H1 (cell line): ENCODE data around the gene SRPX2. TPM values are rescaled to one million over a fixed set of nuclear protein-coding genes. Genes with fewer than 3 reads are reported as not detected.

Experiments
- CTCF ChIA-PET: fragments of 300-600 bp; sonication (Branson Sonifier 250); formaldehyde crosslinking; loops from one replicate; lab custom pipeline; 2021; ENCODE audit not compliant: partially characterized antibody; lab: Charles Lee
- POLR2A ChIA-PET: fragments of 300-600 bp; sonication (Branson Sonifier 250); formaldehyde crosslinking; loops from one replicate; lab custom pipeline; 2021; ENCODE audit warnings: inconsistent platforms; ENCODE audit not compliant: partially characterized antibody; lab: Charles Lee
- DNase-seq, 2 experiments: peaks; one replicate each; pipeline versions ENCODE4 v3.0.0 to v3.0.0-alpha.2; 2010 to 2022; ENCODE audit warnings: low spot score in 2 of 2, low read depth in 1 of 2, mixed read lengths in 1 of 2
- FAIRE-seq: peaks from 2 replicates; lab custom pipeline; 2011; peaks lifted over from hg19 to GRCh38; lab: Jason Lieb, UNC
- H2AFZ ChIP-seq: 2 replicates; pipeline ENCODE4 v1.8.1; 2012; ENCODE audit warnings: low read length, inconsistent platforms
- H2AK5ac ChIP-seq: 2 replicates; pipeline ENCODE4 v1.6.1; 2013; ENCODE audit warnings: low read depth, low read length
- H2BK120ac ChIP-seq: replicated peaks from 2 replicates; pipeline ENCODE3; 2013; ENCODE audit warnings: low read depth, low read length, inconsistent platforms
- H2BK12ac ChIP-seq: 2 replicates; pipeline ENCODE4 v1.6.1; 2013; ENCODE audit warnings: low read depth, low read length
- H2BK15ac ChIP-seq: 2 replicates; pipeline ENCODE4 v1.6.1; 2013; ENCODE audit warnings: low read length
- H2BK20ac ChIP-seq: 2 replicates; pipeline ENCODE4 v1.6.1; 2013; ENCODE audit warnings: low read length
- H2BK5ac ChIP-seq: 2 replicates; pipeline ENCODE4 v1.6.1; 2013; ENCODE audit warnings: low read depth, low read length
- H3K14ac ChIP-seq: 2 replicates; pipeline ENCODE4 v1.6.1; 2013; ENCODE audit warnings: inconsistent platforms; ENCODE audit not compliant: insufficient read length
- H3K18ac ChIP-seq: 2 replicates; pipeline ENCODE4 v1.6.1; 2013; ENCODE audit warnings: low read length; ENCODE audit errors: extremely low read depth
- H3K23ac ChIP-seq: 2 replicates; pipeline ENCODE4 v1.6.1; 2013; ENCODE audit warnings: inconsistent platforms; ENCODE audit not compliant: insufficient read length
- H3K23me2 ChIP-seq: 2 replicates; pipeline ENCODE4 v1.6.1; 2013; ENCODE audit warnings: low read depth, low read length
- H3K27ac ChIP-seq: 2 replicates; pipeline ENCODE4 v1.6.1; 2011; ENCODE audit warnings: low read depth, low read length, inconsistent platforms
- H3K27me3 ChIP-seq, 4 experiments: replicated peaks in 1 of 4; 1 replicate in 1 of 4; 2 replicates in 3 of 4; pipeline versions ENCODE4 v1.6.1 to v1.8.1; 2011 to 2013; ENCODE audit warnings: low read length in 3 of 4, mild to moderate bottlenecking in 3 of 4, inconsistent platforms in 2 of 4, mixed read lengths in 2 of 4, moderate library complexity in 1 of 4; ENCODE audit not compliant: control insufficient read depth in 3 of 4, insufficient read depth in 3 of 4; ENCODE audit errors: extremely low read depth in 1 of 4
- H3K36me3 ChIP-seq, 4 experiments: 2 replicates each; pipeline versions ENCODE4 v1.6.1 to v1.8.1; 2011 to 2013; ENCODE audit warnings: mild to moderate bottlenecking in 4 of 4, low read length in 3 of 4, moderate library complexity in 2 of 4, control low read depth in 1 of 4, inconsistent platforms in 1 of 4; ENCODE audit not compliant: insufficient read depth in 4 of 4, control insufficient read depth in 2 of 4
- H3K4ac ChIP-seq: replicated peaks from 2 replicates; pipeline ENCODE3; 2013; ENCODE audit warnings: low read length, low read depth, mixed read lengths, inconsistent platforms; ENCODE audit not compliant: insufficient read length
- H3K4me1 ChIP-seq, 4 experiments: replicated peaks in 1 of 4; 1 replicate in 1 of 4; 2 replicates in 3 of 4; pipeline versions ENCODE4 v1.6.1 to v1.8.1; 2011 to 2013; ENCODE audit warnings: low read length in 3 of 4, inconsistent platforms in 2 of 4, mixed read lengths in 1 of 4; ENCODE audit not compliant: insufficient read depth in 4 of 4, control insufficient read depth in 3 of 4
- H3K4me2 ChIP-seq, 2 experiments: 2 replicates each; pipeline versions ENCODE4 v1.6.1 to v1.8.1; 2011 to 2013; ENCODE audit warnings: low read depth in 2 of 2, low read length in 2 of 2, control low read depth in 1 of 2, inconsistent platforms in 1 of 2, mild to moderate bottlenecking in 1 of 2; ENCODE audit not compliant: insufficient read depth in 1 of 2
- H3K4me3 ChIP-seq, 4 experiments: fragments of 200-600, 300-600 bp in 1 of 4; sonication (generic), shearing (Covaris generic), sonication (Bioruptor Twin) in 1 of 4; 2 replicates each; pipeline versions ENCODE4 v1.5.1 to v1.8.1; 2011 to 2016; ENCODE audit warnings: low read length in 4 of 4, low read depth in 3 of 4, control low read depth in 2 of 4, inconsistent platforms in 2 of 4, mild to moderate bottlenecking in 2 of 4, mixed read lengths in 1 of 4, moderate library complexity in 1 of 4; ENCODE audit not compliant: insufficient read depth in 2 of 4; ENCODE audit errors: extremely low read depth in 1 of 4
- H3K56ac ChIP-seq: replicated peaks from 2 replicates; pipeline ENCODE3; 2013; ENCODE audit warnings: low read depth, mild to moderate bottlenecking, mixed read lengths, low read length, inconsistent platforms; ENCODE audit not compliant: insufficient read length
- H3K79me1 ChIP-seq: 2 replicates; pipeline ENCODE4 v1.6.1; 2013; ENCODE audit warnings: low read depth, low read length, control low read depth
- H3K79me2 ChIP-seq, 2 experiments: 2 replicates each; pipeline versions ENCODE4 v1.6.1 to v1.8.1; 2012 to 2013; ENCODE audit warnings: low read length in 2 of 2, mild to moderate bottlenecking in 2 of 2, inconsistent platforms in 1 of 2; ENCODE audit not compliant: insufficient read depth in 2 of 2, control insufficient read depth in 1 of 2
- H3K9ac ChIP-seq, 4 experiments: replicated peaks in 1 of 4; 1 replicate in 1 of 4; 2 replicates in 3 of 4; pipeline versions ENCODE4 v1.6.1 to v1.8.1; 2011 to 2013; ENCODE audit warnings: low read depth in 3 of 4, low read length in 3 of 4, control low read depth in 2 of 4, mild to moderate bottlenecking in 2 of 4, moderate library complexity in 2 of 4, inconsistent platforms in 1 of 4; ENCODE audit errors: extremely low read depth in 1 of 4
- H3K9me3 ChIP-seq, 2 experiments: 2 replicates each; pipeline versions ENCODE4 v1.6.1 to v1.8.1; 2012 to 2013; ENCODE audit warnings: mild to moderate bottlenecking in 2 of 2, moderate library complexity in 2 of 2, control low read depth in 1 of 2, inconsistent platforms in 1 of 2, low read depth in 1 of 2, low read length in 1 of 2, mixed read lengths in 1 of 2; ENCODE audit not compliant: insufficient read depth in 2 of 2
- H4K20me1 ChIP-seq, 2 experiments: replicated peaks in 1 of 2; 2 replicates each; pipeline versions ENCODE3 to v1.8.1; 2011 to 2013; ENCODE audit warnings: inconsistent platforms in 2 of 2, low read length in 2 of 2, mild to moderate bottlenecking in 1 of 2; ENCODE audit not compliant: insufficient read depth in 2 of 2, control insufficient read depth in 1 of 2
- H4K5ac ChIP-seq: 2 replicates; pipeline ENCODE4 v1.6.1; 2013; ENCODE audit warnings: low read length, low read depth, mixed read lengths, inconsistent platforms; ENCODE audit not compliant: insufficient read length
- H4K8ac ChIP-seq: 2 replicates; pipeline ENCODE4 v1.8.0; 2013; ENCODE audit warnings: mild to moderate bottlenecking, moderate library complexity, low read length, inconsistent platforms; ENCODE audit not compliant: insufficient read depth; ENCODE audit errors: extremely low read depth
- H4K91ac ChIP-seq: replicated peaks from 2 replicates; pipeline ENCODE3; 2013; ENCODE audit warnings: low read length, mixed read lengths, inconsistent platforms; ENCODE audit not compliant: insufficient read length
- ATF2 ChIP-seq: IDR thresholded peaks from 2 replicates; pipeline ENCODE4 v1.6.1; 2012; ENCODE audit warnings: low read length, inconsistent platforms
- BCL11A ChIP-seq, 2 experiments: IDR thresholded peaks; one replicate each; pipeline ENCODE4 v1.6.1; 2011; ENCODE audit warnings: low read depth in 2 of 2, low read length in 2 of 2, mild to moderate bottlenecking in 2 of 2
- CBX8 ChIP-seq: fragments of 300-800, 300-1000 bp; sonication (generic); IDR thresholded peaks from 2 replicates; pipeline ENCODE4 v1.7.1; 2016; ENCODE audit warnings: low read depth, low read length, borderline replicate concordance
- CHD1 ChIP-seq: IDR thresholded peaks from 2 replicates; pipeline ENCODE4 v1.6.1; 2012; ENCODE audit warnings: low read depth, low read length, improper control_type of control experiment
- CHD2 ChIP-seq: IDR thresholded peaks from 2 replicates; pipeline ENCODE4 v1.6.1; 2012; ENCODE audit warnings: low read length, improper control_type of control experiment
- JUND ChIP-seq: IDR thresholded peaks from 2 replicates; pipeline ENCODE4 v1.6.1; 2011; ENCODE audit warnings: mild to moderate bottlenecking, improper control_type of control experiment, low read length
- TBP ChIP-seq: IDR thresholded peaks from 2 replicates; pipeline ENCODE4 v1.6.1; 2011; ENCODE audit warnings: low read depth, low read length, improper control_type of control experiment
- TCF12 ChIP-seq: IDR thresholded peaks from 2 replicates; pipeline ENCODE4 v1.6.1; 2011; ENCODE audit warnings: low read depth, mild to moderate bottlenecking, low read length
- WGBS, 2 experiments: shearing (Covaris generic) in 1 of 2; methylation state at CpG; one replicate each; pipeline versions ENCODE4 v1.1.6 to v1.1.7; 2013 to 2015; ENCODE audit warnings: low lambda C conversion rate in 2 of 2, mixed read lengths in 2 of 2, inconsistent platforms in 1 of 2, low coverage in 1 of 2, missing lambda C conversion rate in 1 of 2; ENCODE audit not compliant: insufficient replicate concordance in 2 of 2, insufficient coverage in 1 of 2, insufficient read length in 1 of 2; ENCODE audit errors: extremely low coverage in 1 of 2, missing lambda C conversion rate in 1 of 2; 5-methylcytosine and 5-hydroxymethylcytosine counted together
- polyA plus RNA-seq, 7 experiments: library from polyadenylated mRNA; depleted of rRNA in 3 of 7; stranded (reverse) in 5 of 7; unstranded in 2 of 7; fragments of >200 nt in 5 of 7; fragments of 200-250 nt in 2 of 7; gene quantifications; 1 replicate in 5 of 7; 2 replicates in 1 of 7; 4 replicates in 1 of 7; pipeline versions ENCODE4 v1.2.1 to v1.2.3, GENCODE V29; 2011 to 2013; ENCODE audit warnings: missing spikeins in 2 of 7, mixed read lengths in 2 of 7
- total RNA-seq: library from RNA; stranded (reverse); fragmentation: NEBNext Ultra II Directional; extraction: Animal tissue kit (Norgen Biotek cat#: 25700); gene quantifications from 2 replicates; pipeline ENCODE4 v1.2.1, GENCODE V29; 2021

The SRPX2 gene
- total and polyA plus RNA-seq, 2 of the 8 experiments (the other 6 are each of a cell fraction or from before 2014, with no cell fraction given): not detected

- Histone ChIP-seq H4K91ac (no peak overlapping the region), H3K23me2 (no peaks in the 10 kb centered on the region), H2BK5ac (no peak overlapping the region), H4K5ac (no peak overlapping the region), H3K4me2 (peak overlapping the region in 1 of 2 experiments; percentile 4; a peak in 1 of 4 replicates), H3K9me3 (no peaks in the 10 kb centered on the region), H2BK12ac (no peak overlapping the region), H3K36me3 (no peaks in the 10 kb centered on the region), H3K27me3 (no peaks in the 10 kb centered on the region), H3K18ac (no peak overlapping the region), H2BK120ac (no peak overlapping the region), H3K27ac (no peak overlapping the region), H2BK15ac (no peak overlapping the region), H2AFZ (no peak overlapping the region), H3K14ac (no peak overlapping the region), H3K4me3 (no peak overlapping the region), H3K4ac (no peak overlapping the region), H2BK20ac (no peak overlapping the region), H3K9ac (no peak overlapping the region), H2AK5ac (no peak overlapping the region), H4K8ac (no peak overlapping the region), H3K4me1 (peaks cover 0 to 11% (median 0%) of the 10 kb centered on the region in 4 experiments; a peak in 2 of 7 replicates), H3K79me2 (no peaks in the 10 kb centered on the region), H4K20me1 (no peaks in the 10 kb centered on the region), H3K56ac (no peak overlapping the region), H3K23ac (no peak overlapping the region), H3K79me1 (no peaks in the 10 kb centered on the region)
- ChIA-PET POLR2A (no interaction called here), CTCF (no interaction called here)
- DNase-seq (no peak), FAIRE-seq (no peak)
- 26% methylated on average over 2 of the region's 2 CpGs; no CpG with 5 or more reads in 1 of the 2 experiments for WGBS, 2 experiments
- TF ChIP-seq BCL11A (IDR thresholded peaks at IDR 0.05; ENCODE audit: low read depth in 2 of 2, low read length in 2 of 2) (no peak), CHD2 (no peak), TBP (no peak), JUND (no peak), CBX8 (no peak), CHD1 (no peak), TCF12 (no peak), ATF2 (no peak)
These were observed 47.4 kb upstream of the SRPX2 start for GRCh38 chrX:100596601-100597000.
